ENCODE measurements around the gene FASN. TPM values are rescaled to one million over a fixed set of nuclear protein-coding genes. Genes with fewer than 3 reads are reported as not detected.
A peak's percentile ranks its signal among the peaks of the same experiment; 100 is the strongest.

FASN gene
- total RNA-seq, 1 experiment from 2014 or later, result 433 TPM

DNA sequence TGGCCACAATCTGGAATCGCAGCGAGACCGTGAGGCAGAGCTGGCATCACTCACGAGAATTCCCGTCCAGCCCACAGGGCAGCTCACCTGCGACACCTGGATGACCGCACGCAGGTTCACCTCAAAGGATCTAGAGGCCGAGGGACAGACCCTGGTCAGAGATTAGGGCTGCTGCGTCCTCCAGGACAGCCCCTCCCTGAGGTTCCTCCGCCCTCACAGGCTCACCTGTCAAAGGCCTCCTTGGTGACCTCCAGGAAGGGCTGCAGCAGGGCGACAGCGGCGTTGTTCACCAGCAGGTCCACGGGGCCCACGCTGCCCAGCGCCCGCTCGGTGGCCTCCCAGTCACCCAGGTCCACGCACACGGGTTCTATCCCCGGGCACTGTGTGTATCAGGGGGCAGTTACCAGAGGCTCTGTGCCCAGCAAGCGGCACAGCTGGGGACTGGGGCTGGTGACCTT, 61.4 kb downstream of the FASN start:
- Histone ChIP-seq H3K23me2 (ENCODE audit: insufficient read length, low read depth, low read length, poor library complexity, severe bottlenecking) (peaks cover 8% of the 10 kb centered on the region), H2BK5ac (ENCODE audit: insufficient read length, low read length) (no peak overlapping the region), H3T11ph (ENCODE audit: low read length) (no peak overlapping the region), H2AFZ (ENCODE audit: low read length) (no peak overlapping the region), H3K9ac (ENCODE audit: extremely low read depth, insufficient read length, low read length) (no peak overlapping the region), H2BK20ac (ENCODE audit: low read depth, low read length, poor library complexity, severe bottlenecking) (no peak overlapping the region), H4K8ac (replicated peaks; ENCODE audit: insufficient read length, low read depth, low read length) (no peak overlapping the region), H3K23ac (ENCODE audit: insufficient read length, low read depth, low read length) (no peak overlapping the region), H2BK120ac (ENCODE audit: low read depth, low read length, poor library complexity, severe bottlenecking) (no peak overlapping the region), H4K91ac (ENCODE audit: insufficient read length, low read depth, low read length) (no peak overlapping the region), H2BK12ac (ENCODE audit: insufficient read length, low read depth, low read length) (no peak overlapping the region), H3K56ac (ENCODE audit: insufficient read length, low read depth, low read length) (no peak overlapping the region), H3K4me1 (ENCODE audit: insufficient read depth, low read length) (no peaks in the 10 kb centered on the region), H3K4me2 (ENCODE audit: insufficient read depth, insufficient read length, low read length) (peak overlapping the region; percentile 37), H3K79me1 (ENCODE audit: insufficient read depth, low read depth, low read length, poor library complexity, severe bottlenecking) (no peaks in the 10 kb centered on the region), H4K20me1 (ENCODE audit: control insufficient read depth, insufficient read depth, insufficient read length) (no peaks in the 10 kb centered on the region), H4K5ac (ENCODE audit: insufficient read length, low read depth, low read length) (no peak overlapping the region), H2BK15ac (ENCODE audit: low read depth, low read length) (no peak overlapping the region), H3K27me3 (ENCODE audit: insufficient read depth, low read length) (no peaks in the 10 kb centered on the region; the same call in 1 of the 2 replicates), H3K79me2 (ENCODE audit: insufficient read depth, low read length) (no peaks in the 10 kb centered on the region), H3K27ac (ENCODE audit: insufficient read length, low read depth, low read length) (no peak overlapping the region), H3K4ac (ENCODE audit: low read depth, low read length) (no peak overlapping the region), H2AK5ac (ENCODE audit: insufficient read length, low read length) (no peak overlapping the region), H3K14ac (ENCODE audit: insufficient read depth, low read length) (no peak overlapping the region), H3K18ac (ENCODE audit: insufficient read length, low read depth, low read length) (no peak overlapping the region), H3K9me3 (ENCODE audit: control insufficient read depth, low read depth, low read length) (no peaks in the 10 kb centered on the region)
- WGBS (ENCODE audit: extremely low coverage, insufficient read length, low lambda C conversion rate), result no CpG with 5 or more reads among the region's 23 CpGs
- Mint-ChIP-seq H3K4me3 (peak overlapping the region; percentile 74 to 79), H3K27ac (no peak overlapping the region), H3K27me3 (ENCODE audit: low read depth) (peaks cover 14% of the 10 kb centered on the region), H3K36me3 (ENCODE audit: insufficient read depth in 1 of 3, low read depth in 3 of 3) (peaks cover 8 to 16% (median 12%) of the 10 kb centered on the region in 3 experiments; a peak in 6 of 7 replicates), H3K9me3 (no peaks in the 10 kb centered on the region; a peak in 1 of 5 replicates), H3K4me1 (peaks cover 15 to 31% of the 10 kb centered on the region in 2 experiments)
- no peak for DNase-seq
- TF ChIP-seq, protein P1, sequence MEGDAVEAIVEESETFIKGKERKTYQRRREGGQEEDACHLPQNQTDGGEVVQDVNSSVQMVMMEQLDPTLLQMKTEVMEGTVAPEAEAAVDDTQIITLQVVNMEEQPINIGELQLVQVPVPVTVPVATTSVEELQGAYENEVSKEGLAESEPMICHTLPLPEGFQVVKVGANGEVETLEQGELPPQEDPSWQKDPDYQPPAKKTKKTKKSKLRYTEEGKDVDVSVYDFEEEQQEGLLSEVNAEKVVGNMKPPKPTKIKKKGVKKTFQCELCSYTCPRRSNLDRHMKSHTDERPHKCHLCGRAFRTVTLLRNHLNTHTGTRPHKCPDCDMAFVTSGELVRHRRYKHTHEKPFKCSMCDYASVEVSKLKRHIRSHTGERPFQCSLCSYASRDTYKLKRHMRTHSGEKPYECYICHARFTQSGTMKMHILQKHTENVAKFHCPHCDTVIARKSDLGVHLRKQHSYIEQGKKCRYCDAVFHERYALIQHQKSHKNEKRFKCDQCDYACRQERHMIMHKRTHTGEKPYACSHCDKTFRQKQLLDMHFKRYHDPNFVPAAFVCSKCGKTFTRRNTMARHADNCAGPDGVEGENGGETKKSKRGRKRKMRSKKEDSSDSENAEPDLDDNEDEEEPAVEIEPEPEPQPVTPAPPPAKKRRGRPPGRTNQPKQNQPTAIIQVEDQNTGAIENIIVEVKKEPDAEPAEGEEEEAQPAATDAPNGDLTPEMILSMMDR (conservative IDR thresholded peaks at IDR 0.05), result no peak

All from H9 (cell line).